Stimulated activated CD4-positive, alpha-beta T cell treated with anti-CD3 and anti-CD28 coated beads, Interleukin-12 subunit alpha, Interleukin-12 subunit beta, amount 100 ng/mL, for 24 hours (primary cell): Measurements from ENCODE around the gene HS3ST5.

Experiments
- DNase-seq, 2 experiments: peaks; one replicate each; pipeline ENCODE4 v3.0.0-alpha.2; 2020; ENCODE audit warnings: low read depth in 2 of 2

HS3ST5 gene, protein sequence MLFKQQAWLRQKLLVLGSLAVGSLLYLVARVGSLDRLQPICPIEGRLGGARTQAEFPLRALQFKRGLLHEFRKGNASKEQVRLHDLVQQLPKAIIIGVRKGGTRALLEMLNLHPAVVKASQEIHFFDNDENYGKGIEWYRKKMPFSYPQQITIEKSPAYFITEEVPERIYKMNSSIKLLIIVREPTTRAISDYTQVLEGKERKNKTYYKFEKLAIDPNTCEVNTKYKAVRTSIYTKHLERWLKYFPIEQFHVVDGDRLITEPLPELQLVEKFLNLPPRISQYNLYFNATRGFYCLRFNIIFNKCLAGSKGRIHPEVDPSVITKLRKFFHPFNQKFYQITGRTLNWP

GRCh38 chr6:114342826-114343781 is at the start of gene HS3ST5:
HS3ST5 (minus strand) TSS chr6:114343023; CDS start chr6:114062845, 280,178 bp downstream.
- DNase-seq = no peak

DNA sequence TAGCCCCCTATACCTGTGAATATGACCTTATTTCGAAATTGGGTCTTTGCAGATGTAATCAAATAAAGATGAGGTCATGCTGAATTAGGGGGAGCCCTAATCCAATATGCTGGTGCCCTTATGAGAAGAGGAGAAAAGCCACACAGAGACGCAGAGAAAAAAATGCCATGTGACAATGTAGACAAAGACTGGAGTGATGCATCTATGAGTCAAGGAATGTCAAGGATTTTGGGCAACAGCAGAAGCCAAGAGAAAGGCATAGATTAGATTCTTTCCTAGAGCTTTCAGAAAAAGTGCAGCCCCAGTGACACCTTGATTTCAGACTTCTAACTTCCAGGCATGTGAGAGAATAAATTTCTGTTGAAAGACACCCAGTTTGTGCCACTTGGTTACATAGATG is 47.4 kb upstream of the HS3ST5 start:
- no peak for DNase-seq

DNA sequence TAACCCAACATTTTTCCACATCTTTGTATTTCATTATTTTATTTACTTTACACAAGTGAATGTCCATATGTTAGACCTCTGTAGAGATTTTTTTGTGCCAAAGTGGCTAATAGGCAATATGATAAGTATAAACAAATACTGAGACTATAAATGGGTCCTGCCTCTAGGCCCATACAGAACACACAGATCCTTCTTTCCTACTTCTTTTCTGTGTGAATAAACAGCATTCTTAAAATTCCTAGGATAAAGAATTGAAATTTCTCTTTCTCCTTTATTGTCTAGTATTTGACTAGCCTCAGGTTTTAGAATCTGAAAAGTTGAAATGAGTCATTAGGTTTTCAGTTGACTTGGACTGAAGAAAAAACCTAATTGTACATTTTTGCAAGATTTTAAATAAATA is 46.3 kb upstream of the HS3ST5 start:
- DNase-seq = no peak

DNA sequence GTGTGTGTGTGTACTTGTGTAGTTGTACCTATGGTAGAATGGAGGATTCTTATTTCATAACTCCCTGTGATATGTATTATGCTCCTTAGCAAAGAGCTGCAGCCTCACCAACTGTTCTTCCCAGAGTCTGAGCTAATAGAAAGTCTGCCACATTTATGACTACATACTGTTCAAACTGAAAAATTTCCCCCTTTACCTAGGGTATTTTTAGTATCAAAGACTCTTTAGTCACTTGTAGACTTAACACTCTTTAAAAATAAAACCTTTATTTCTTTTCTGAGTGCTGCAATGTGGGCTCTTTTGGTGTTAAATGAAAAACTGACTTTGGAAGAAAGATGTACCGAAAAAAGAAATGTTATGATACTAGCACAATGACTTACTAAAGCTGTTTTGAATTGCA is 39.6 kb upstream of the HS3ST5 start:
- no peak for DNase-seq

DNA sequence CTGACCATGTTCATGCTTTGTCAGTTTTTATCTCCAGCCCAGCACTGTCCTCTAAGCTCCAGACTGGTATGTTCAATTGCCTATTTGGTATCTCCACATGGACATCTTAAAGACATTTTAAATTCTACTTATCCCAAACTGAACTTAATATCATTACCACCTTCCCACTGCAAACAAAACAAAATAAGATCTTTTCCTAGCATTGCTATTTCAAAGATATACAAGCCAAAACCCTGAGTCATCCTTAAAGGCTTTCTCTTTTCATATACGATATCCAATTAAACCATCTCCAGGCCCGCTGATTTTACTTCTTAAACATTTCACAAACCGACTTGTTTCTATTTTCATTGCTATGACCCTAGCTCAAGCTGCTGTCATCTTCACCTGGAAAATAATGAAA is 35.1 kb upstream of the HS3ST5 start:
- no peak for DNase-seq

DNA sequence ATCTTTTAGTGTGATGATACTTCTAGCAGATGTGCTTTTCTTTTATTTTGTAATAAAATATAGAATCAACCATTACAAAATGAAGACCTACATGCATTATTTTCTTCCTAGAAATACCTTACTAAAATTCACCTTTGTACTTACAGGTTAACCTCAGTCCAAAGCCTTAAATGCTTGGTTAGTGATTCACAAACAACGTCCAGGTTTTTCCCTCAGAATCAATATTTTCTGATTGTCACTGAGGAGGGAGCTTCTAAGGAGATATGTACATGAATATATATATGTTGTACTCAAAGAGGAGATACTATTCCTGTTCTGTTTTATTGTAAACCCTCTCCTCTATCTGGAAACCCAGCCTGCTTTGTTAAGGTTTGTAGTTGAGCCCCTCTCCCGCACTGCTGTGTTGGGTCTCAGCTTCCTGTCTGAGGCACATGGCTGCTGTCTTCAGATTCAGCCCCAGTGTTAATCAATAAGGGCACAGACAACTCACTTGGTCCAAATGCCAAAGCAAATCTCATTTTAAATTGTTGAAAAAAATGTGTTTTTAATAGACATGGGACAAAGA is 33.9 kb upstream of the HS3ST5 start:
- DNase-seq = no peak

DNA sequence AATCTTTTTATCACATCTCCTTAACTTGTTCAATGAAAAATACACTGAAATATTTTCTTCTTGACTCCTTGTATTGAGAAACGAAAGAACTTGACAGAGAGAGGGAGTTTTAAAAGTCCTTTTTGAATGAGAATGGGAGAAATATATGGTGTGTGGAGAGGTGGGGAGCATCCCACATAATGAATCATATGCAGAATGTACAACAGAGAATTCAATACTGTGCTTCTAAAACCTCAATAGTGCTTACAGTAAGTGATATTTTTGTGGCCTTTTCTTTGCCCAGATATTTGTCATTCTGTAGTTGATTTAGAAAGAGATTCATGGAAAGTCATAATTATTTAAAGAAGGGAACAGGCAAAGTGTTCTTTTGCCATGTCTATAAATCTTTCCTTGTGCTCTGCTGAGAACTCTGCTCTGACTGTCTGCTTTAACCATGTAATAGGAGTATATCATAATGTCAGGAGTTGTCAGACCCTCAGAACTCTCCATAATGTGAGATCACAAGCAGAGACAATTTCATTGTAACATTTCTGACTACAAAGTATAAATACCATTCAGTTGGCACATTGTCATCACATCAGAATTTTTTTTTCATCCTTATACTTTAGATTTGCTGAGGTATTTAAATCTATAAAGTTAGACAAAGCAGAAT is 32.8 kb upstream of the HS3ST5 start:
- no peak for DNase-seq

DNA sequence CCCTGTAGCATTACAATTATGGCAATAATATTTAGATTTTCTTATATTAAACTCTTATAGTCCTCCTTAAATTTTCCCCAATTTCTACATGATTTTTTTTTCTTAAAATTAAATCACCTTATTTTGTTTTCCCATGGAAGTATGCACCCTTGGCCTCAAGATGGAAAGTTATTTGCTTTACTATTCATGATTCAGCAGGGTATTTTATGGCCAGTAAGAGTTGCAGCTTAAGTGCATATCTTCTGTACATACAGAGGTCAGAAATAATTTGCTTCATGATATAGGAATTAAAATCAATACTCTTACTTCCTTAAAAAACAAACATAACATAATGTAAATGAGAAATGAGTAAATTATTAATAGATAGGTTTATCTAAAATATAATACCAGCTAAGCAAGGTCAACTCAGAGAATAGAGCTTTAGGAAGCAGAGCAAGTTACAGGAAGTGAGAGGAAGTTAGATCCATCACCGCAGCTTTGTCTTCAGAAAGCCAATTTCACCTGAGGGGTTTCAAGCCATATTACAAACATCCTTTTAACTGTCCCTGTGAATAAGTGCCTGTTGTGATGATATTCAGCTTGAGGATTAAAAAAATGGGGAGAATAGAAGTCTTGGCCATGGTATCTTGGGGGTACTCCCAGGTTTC is 24.6 kb upstream of the HS3ST5 start:
- DNase-seq = no peak

DNA sequence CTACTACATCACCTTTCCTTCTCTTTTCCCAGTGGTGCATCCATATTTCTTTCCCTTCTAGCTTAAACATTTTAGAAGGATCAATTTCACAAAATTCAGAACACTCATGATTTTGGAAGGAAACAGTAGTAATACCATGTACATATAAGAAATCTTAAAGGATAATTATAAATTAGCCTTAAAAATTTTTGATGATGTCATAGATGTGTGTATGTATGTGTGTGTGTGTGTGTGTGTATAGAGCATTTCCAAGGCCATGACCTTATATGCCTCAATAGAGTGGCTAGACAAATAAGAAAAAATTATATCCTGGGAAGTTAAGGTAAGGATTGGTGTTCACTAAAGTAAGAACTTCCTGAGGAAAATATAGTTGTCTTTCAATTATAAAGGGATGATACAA is 24.1 kb upstream of the HS3ST5 start:
- no peak for DNase-seq

GRCh38 chr6:114364301-114364700 is 21.5 kb upstream of the HS3ST5 start:
- DNase-seq = no peak

DNA sequence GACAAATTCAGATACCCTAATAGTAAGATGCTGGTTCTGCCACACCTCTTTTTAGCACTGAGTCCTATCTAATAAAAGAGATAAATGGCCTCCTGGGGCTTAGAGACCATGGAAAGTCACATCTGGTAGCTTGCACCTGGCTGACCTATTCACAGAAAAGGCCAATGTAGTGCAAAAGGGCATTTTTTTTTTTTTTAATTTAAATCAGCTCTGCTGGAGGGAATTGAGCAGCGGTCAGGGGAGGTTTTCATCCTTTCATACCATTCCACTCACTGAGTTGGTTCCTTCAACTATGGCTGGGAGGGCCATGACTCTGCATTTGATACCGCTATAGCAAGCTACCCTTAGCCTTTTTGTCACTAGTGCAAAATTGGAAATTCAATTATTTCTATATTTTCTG is 20.1 kb upstream of the HS3ST5 start:
- no peak for DNase-seq

DNA sequence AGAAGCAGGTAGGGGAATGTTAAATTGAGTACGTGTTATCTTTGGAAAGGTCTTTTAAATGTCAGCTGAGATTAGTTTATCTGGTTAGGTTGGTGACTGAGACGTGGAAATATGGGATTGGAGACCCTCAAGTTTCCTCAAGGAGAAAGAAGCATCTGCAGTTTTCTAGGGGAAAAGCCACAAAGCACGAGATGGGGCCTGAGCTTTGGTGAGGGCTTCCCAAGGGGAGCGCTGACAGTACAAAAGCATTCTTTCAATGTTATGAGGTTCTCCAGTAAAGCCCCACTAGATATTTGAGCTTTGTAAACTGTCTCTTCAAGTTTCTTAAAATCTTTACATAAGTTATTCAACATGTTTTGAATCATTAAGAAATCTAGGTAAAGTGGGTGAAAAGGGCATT is 19.6 kb upstream of the HS3ST5 start:
- DNase-seq = no peak

DNA sequence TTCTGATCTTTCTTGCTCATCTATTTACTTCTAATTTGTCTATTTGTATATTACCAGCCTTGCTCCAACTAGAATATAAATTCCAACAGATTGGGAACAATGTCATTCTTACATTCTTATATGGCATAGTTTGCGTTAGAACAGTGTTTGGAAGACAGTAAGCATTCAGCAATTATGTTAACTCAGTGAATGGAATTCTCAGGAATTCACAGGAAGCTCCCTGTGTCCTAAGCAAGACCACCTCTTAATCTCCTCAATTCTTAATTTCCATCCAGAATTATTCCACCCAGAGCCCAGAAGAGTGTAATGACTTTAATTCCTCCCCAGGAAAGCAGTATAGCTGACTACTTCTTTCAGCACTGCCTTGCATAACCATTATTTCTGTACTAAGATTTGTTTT is 18.2 kb upstream of the HS3ST5 start:
- DNase-seq = no peak

- no peak for DNase-seq
Observed at GRCh38 chr6:114355300-114355699, 12.5 kb upstream of the HS3ST5 start.

- DNase-seq = no peak
Observed at GRCh38 chr6:114354482-114354881, 11.7 kb upstream of the HS3ST5 start.

DNA sequence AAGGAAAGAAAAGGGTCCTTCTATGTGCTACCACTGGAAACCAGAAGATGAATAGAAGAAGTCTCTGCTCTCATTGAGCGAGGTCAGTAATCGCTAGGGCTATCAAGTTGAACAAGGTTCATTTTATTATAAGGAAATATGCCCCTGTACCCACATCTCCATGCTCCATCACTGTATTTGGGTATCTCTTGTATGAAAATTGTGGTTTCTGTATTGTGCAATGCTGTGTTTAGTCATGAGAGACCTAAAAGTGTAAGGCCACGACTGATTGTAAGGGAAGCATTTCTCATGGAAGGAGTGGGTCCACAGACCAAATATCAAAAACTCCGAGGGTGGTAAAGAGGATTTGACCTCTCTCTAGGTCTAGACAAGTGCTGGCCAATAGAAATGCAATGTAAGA is 3.6 kb upstream of the HS3ST5 start:
- DNase-seq = no peak

- DNase-seq = no peak
Observed at GRCh38 chr6:114344971-114345275, 2.1 kb upstream of the HS3ST5 start.

DNA sequence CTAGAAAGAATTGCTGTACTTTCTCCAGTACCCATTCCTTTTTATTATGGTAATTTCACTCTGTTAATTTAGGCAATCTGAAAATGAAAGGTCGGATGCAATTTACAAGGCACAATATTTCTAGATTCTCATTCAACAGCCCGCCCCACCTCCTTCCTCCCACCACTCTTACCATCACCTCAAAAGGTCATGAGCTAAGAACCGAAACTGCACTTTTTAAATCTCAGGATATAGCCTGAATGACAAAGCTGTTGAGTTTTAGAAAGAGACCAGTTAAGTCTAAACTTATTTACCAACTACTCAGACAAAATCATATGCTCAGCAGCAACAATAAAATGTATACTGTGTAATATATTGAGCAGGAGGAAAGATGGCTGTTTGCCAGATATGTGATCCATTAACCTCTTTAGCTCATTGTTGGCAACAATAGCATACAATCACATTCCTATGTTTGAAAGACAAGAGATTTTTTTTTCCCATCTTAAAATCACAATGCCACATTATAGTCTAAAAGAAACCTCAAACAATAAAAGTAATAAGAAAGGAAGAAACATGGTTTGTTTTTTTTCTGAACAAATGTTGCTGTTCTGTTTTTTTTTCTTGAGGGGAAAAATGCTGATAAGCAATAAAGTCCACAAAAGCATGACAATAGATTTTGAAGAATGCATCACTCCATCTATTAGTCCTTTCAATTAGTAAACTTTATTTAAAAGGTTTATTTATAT is 1.6 kb upstream of the HS3ST5 start:
- DNase-seq = no peak

DNA sequence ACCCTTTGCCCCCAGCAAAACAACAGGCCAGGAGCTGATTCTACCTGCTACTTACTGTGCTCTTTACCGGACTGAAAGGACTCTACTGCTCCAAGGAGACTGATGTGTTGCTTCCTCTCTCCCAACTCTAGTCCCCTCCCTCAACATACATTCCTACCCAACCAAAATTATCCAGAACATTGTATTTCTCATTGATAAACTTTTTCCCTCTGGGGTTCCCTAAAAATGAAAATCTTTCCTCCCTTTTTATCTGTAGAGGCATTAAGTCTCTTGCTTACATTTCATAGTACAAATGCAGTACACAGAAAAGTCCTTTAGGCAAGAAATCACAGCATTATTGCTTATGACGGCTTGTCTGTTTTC is 940 bp upstream of the HS3ST5 start:
- no peak for DNase-seq

GRCh38 chr6:114342086-114342825 is 567 bp downstream of the HS3ST5 start:
- DNase-seq = no peak

DNA sequence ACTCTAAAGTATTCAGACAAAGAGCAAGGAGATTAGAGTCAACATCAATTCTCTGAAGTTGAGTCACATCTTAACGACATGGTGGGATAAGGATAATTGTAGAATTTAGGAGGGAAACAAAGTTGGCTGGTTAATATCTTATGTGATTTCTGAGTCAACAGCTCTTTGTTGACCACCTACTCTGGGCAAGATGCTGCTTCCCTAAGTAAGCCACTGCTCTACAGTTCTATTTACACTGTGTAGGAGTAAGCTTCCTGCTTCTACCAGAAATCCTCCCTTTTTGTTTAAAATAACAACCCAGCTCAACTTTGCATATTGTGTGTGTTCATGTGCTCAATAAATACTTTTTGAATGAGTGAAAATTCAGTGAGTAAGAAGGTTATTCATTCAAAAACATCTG is 3.1 kb downstream of the HS3ST5 start:
- DNase-seq = no peak
